Keratinocyte (primary cell): ENCODE data around the gene TTLL13.

Experiments used
- EZH2 ChIP-seq: IDR thresholded peaks from one replicate; pipeline ENCODE4 v1.6.1; 2012; ENCODE audit warnings: inconsistent platforms, mild to moderate bottlenecking, low read length, moderate library complexity
- TF ChIP-seq, protein P1 (sequence below), 3 experiments: IDR thresholded peaks in 1 of 3; conservative IDR thresholded peaks in 1 of 3; optimal IDR thresholded peaks in 1 of 3; 2 replicates in 2 of 3; 3 replicates in 1 of 3; pipeline versions ENCODE3 to v1.5.1; 2011; ENCODE audit warnings: low read length in 3 of 3, mild to moderate bottlenecking in 3 of 3, moderate library complexity in 2 of 3, control low read depth in 1 of 3, inconsistent platforms in 1 of 3; ENCODE audit not compliant: insufficient read depth in 2 of 3; ENCODE audit errors: extremely low read depth in 1 of 3

- TF ChIP-seq, protein P1, sequence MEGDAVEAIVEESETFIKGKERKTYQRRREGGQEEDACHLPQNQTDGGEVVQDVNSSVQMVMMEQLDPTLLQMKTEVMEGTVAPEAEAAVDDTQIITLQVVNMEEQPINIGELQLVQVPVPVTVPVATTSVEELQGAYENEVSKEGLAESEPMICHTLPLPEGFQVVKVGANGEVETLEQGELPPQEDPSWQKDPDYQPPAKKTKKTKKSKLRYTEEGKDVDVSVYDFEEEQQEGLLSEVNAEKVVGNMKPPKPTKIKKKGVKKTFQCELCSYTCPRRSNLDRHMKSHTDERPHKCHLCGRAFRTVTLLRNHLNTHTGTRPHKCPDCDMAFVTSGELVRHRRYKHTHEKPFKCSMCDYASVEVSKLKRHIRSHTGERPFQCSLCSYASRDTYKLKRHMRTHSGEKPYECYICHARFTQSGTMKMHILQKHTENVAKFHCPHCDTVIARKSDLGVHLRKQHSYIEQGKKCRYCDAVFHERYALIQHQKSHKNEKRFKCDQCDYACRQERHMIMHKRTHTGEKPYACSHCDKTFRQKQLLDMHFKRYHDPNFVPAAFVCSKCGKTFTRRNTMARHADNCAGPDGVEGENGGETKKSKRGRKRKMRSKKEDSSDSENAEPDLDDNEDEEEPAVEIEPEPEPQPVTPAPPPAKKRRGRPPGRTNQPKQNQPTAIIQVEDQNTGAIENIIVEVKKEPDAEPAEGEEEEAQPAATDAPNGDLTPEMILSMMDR (optimal IDR thresholded peaks at IDR 0.05 in 1 of 3, IDR thresholded peaks at IDR 0.05 in 1 of 3, conservative IDR thresholded peaks at IDR 0.05 in 1 of 3; ENCODE audit: extremely low read depth in 1 of 3, insufficient read depth in 2 of 3, low read length in 3 of 3): no peak
- TF ChIP-seq EZH2: no peak
Observed at GRCh38 chr15:90200534-90201129, 48.7 kb upstream of the TTLL13 start.
